ENCODE results near the gene AATF. TPM values are rescaled to one million over a fixed set of nuclear protein-coding genes. Genes with fewer than 3 reads are reported as not detected.
"Not testable (repeated sequence)": the region's sequence is repeated elsewhere in the genome, so short reads cannot be mapped to it uniquely, and the experiment has no call there.

Gene AATF
- total and polyA plus RNA-seq, 2 donors, result 33.5 to 66.3 TPM

GRCh38 chr17:37066322-37067255 lies 117.8 kb downstream of the AATF start:
- WGBS, result 60% methylated on average over 25 of the region's 25 CpGs
- DNase-seq (ENCODE audit: low read depth in 6 of 9, low spot score in 9 of 9), result no peak

GRCh38 chr17:37067555-37068111 lies 118.9 kb downstream of the AATF start:
- no peak overlapping the region for H3K27ac ChIP-seq (ENCODE audit: low read depth in 1 of 2, low read length in 1 of 2)
- DNase-seq (ENCODE audit: low read depth in 6 of 9, low spot score in 9 of 9), result no peak
- H3K36me3 ChIP-seq (ENCODE audit: control insufficient read depth in 2 of 2, insufficient read depth in 2 of 2, low read length in 1 of 2), result no peaks in the 10 kb centered on the region
- no peaks in the 10 kb centered on the region for H3K9me3 ChIP-seq (ENCODE audit: control insufficient read depth in 2 of 2, insufficient read depth in 1 of 2, low read length in 1 of 2)
- H3K27me3 ChIP-seq (ENCODE audit: control insufficient read depth in 2 of 2, insufficient read depth in 1 of 2, low read length in 1 of 2), result peaks cover 0 to 41% of the 10 kb centered on the region in 2 donors
- H3K4me1 ChIP-seq (ENCODE audit: control insufficient read depth in 2 of 2, insufficient read depth in 2 of 2, low read length in 2 of 2), result peaks cover under 1 to 31% of the 10 kb centered on the region in 2 donors
- WGBS, result 81% methylated on average over 13 of the region's 13 CpGs
- no peak overlapping the region for H3K4me3 ChIP-seq (ENCODE audit: low read length in 2 of 2)

More at GRCh38 chr17:37066322-37067255, 117.8 kb downstream of the AATF start:
- no peaks in the 10 kb centered on the region for H3K36me3 ChIP-seq (ENCODE audit: control insufficient read depth in 2 of 2, insufficient read depth in 2 of 2, low read length in 1 of 2)
- H3K9me3 ChIP-seq (ENCODE audit: control insufficient read depth in 2 of 2, insufficient read depth in 1 of 2, low read length in 1 of 2), result no peaks in the 10 kb centered on the region
- H3K27me3 ChIP-seq (ENCODE audit: control insufficient read depth in 2 of 2, insufficient read depth in 1 of 2, low read length in 1 of 2), result peaks cover 0 to 41% of the 10 kb centered on the region in 2 donors
- no peak overlapping the region for H3K4me3 ChIP-seq (ENCODE audit: low read length in 2 of 2)
- H3K27ac ChIP-seq (ENCODE audit: low read depth in 1 of 2, low read length in 1 of 2), result no peak overlapping the region
- peaks cover 6 to 39% of the 10 kb centered on the region in 2 donors for H3K4me1 ChIP-seq (ENCODE audit: control insufficient read depth in 2 of 2, insufficient read depth in 2 of 2, low read length in 2 of 2)

GRCh38 chr17:37068266-37068665 lies 119.5 kb downstream of the AATF start:
- no peak for DNase-seq (ENCODE audit: low read depth in 6 of 9, low spot score in 9 of 9)
- Histone ChIP-seq H3K4me3 (ENCODE audit: low read length in 2 of 2) (no peak overlapping the region), H3K36me3 (ENCODE audit: control insufficient read depth in 2 of 2, insufficient read depth in 2 of 2, low read length in 1 of 2) (no peaks in the 10 kb centered on the region), H3K9me3 (ENCODE audit: control insufficient read depth in 2 of 2, insufficient read depth in 1 of 2, low read length in 1 of 2) (no peaks in the 10 kb centered on the region), H3K4me1 (ENCODE audit: control insufficient read depth in 2 of 2, insufficient read depth in 2 of 2, low read length in 2 of 2) (peaks cover 0 to 28% of the 10 kb centered on the region in 2 donors), H3K27ac (ENCODE audit: low read depth in 1 of 2, low read length in 1 of 2) (no peak overlapping the region), H3K27me3 (ENCODE audit: control insufficient read depth in 2 of 2, insufficient read depth in 1 of 2, low read length in 1 of 2) (peaks cover 0 to 41% of the 10 kb centered on the region in 2 donors)
- WGBS, result 87% methylated on average over 10 of the region's 10 CpGs

GRCh38 chr17:37069087-37069486 lies 120.3 kb downstream of the AATF start:
- WGBS, result 97% methylated on average over 3 of the region's 3 CpGs
- peaks cover 0 to 26% of the 10 kb centered on the region in 2 donors for H3K4me1 ChIP-seq (ENCODE audit: control insufficient read depth in 2 of 2, insufficient read depth in 2 of 2, low read length in 2 of 2)
- no peak overlapping the region for H3K27ac ChIP-seq (ENCODE audit: low read depth in 1 of 2, low read length in 1 of 2)
- H3K36me3 ChIP-seq (ENCODE audit: control insufficient read depth in 2 of 2, insufficient read depth in 2 of 2, low read length in 1 of 2), result no peaks in the 10 kb centered on the region
- no peak overlapping the region for H3K4me3 ChIP-seq (ENCODE audit: low read length in 2 of 2)
- H3K9me3 ChIP-seq (ENCODE audit: control insufficient read depth in 2 of 2, insufficient read depth in 1 of 2, low read length in 1 of 2), result no peaks in the 10 kb centered on the region
- DNase-seq (ENCODE audit: low read depth in 6 of 9, low spot score in 9 of 9), result no peak
- H3K27me3 ChIP-seq (ENCODE audit: control insufficient read depth in 2 of 2, insufficient read depth in 1 of 2, low read length in 1 of 2), result peaks cover 0 to 41% of the 10 kb centered on the region in 2 donors

GRCh38 chr17:37073464-37073863 lies 124.7 kb downstream of the AATF start:
- not testable (repeated sequence) for H3K27ac ChIP-seq (ENCODE audit: low read depth in 1 of 2, low read length in 1 of 2); H3K36me3 ChIP-seq (ENCODE audit: control insufficient read depth in 2 of 2, insufficient read depth in 2 of 2, low read length in 1 of 2); H3K27me3 ChIP-seq (ENCODE audit: control insufficient read depth in 2 of 2, insufficient read depth in 1 of 2, low read length in 1 of 2); H3K4me1 ChIP-seq (ENCODE audit: control insufficient read depth in 2 of 2, insufficient read depth in 2 of 2, low read length in 2 of 2); H3K4me3 ChIP-seq (ENCODE audit: low read length in 2 of 2); H3K9me3 ChIP-seq (ENCODE audit: control insufficient read depth in 2 of 2, insufficient read depth in 1 of 2, low read length in 1 of 2); DNase-seq (ENCODE audit: low read depth in 6 of 9, low spot score in 9 of 9)
- WGBS, result 90% methylated on average over 3 of the region's 3 CpGs

- no peaks in the 10 kb centered on the region for H3K9me3 ChIP-seq (ENCODE audit: control insufficient read depth in 2 of 2, insufficient read depth in 1 of 2, low read length in 1 of 2)
- 99% methylated on average over 2 of the region's 2 CpGs for WGBS
- no peak overlapping the region for H3K4me3 ChIP-seq (ENCODE audit: low read length in 2 of 2)
- no peaks in the 10 kb centered on the region for H3K36me3 ChIP-seq (ENCODE audit: control insufficient read depth in 2 of 2, insufficient read depth in 2 of 2, low read length in 1 of 2)
- H3K4me1 ChIP-seq (ENCODE audit: control insufficient read depth in 2 of 2, insufficient read depth in 2 of 2, low read length in 2 of 2), result peaks cover 21 to 32% of the 10 kb centered on the region in 2 donors
- no peaks in the 10 kb centered on the region for H3K27me3 ChIP-seq (ENCODE audit: control insufficient read depth in 2 of 2, insufficient read depth in 1 of 2, low read length in 1 of 2)
- DNase-seq (ENCODE audit: low read depth in 6 of 9, low spot score in 9 of 9), result no peak
- H3K27ac ChIP-seq (ENCODE audit: low read depth in 1 of 2, low read length in 1 of 2), result no peak overlapping the region
Measured at GRCh38 chr17:37079065-37079708, 130.4 kb downstream of the AATF start.

- no peaks in the 10 kb centered on the region for H3K9me3 ChIP-seq (ENCODE audit: control insufficient read depth in 2 of 2, insufficient read depth in 1 of 2, low read length in 1 of 2)
- no peak for DNase-seq (ENCODE audit: low read depth in 6 of 9, low spot score in 9 of 9)
- WGBS, result 94% methylated on average over 1 of the region's 1 CpG
Measured at GRCh38 chr17:37079735-37080134, 131.0 kb downstream of the AATF start.

GRCh38 chr17:37081287-37081686 lies 132.5 kb downstream of the AATF start:
- H3K27ac ChIP-seq (ENCODE audit: low read depth in 1 of 2, low read length in 1 of 2), result no peak overlapping the region
- H3K4me1 ChIP-seq (ENCODE audit: control insufficient read depth in 2 of 2, insufficient read depth in 2 of 2, low read length in 2 of 2), result peaks cover 26 to 53% of the 10 kb centered on the region in 2 donors
- peaks cover 0 to 3% of the 10 kb centered on the region in 2 donors for H3K36me3 ChIP-seq (ENCODE audit: control insufficient read depth in 2 of 2, insufficient read depth in 2 of 2, low read length in 1 of 2)
- DNase-seq (ENCODE audit: low read depth in 6 of 9, low spot score in 9 of 9), result peak in 1 of 9 donors; percentile 51
- WGBS, result 79% methylated on average over 5 of the region's 5 CpGs
- H3K27me3 ChIP-seq (ENCODE audit: control insufficient read depth in 2 of 2, insufficient read depth in 1 of 2, low read length in 1 of 2), result no peaks in the 10 kb centered on the region
- no peaks in the 10 kb centered on the region for H3K9me3 ChIP-seq (ENCODE audit: control insufficient read depth in 2 of 2, insufficient read depth in 1 of 2, low read length in 1 of 2)
- H3K4me3 ChIP-seq (ENCODE audit: low read length in 2 of 2), result no peak overlapping the region

More at GRCh38 chr17:37079735-37080134, 131.0 kb downstream of the AATF start:
- Histone ChIP-seq H3K4me3 (ENCODE audit: low read length in 2 of 2) (no peak overlapping the region), H3K27ac (ENCODE audit: low read depth in 1 of 2, low read length in 1 of 2) (no peak overlapping the region), H3K27me3 (ENCODE audit: control insufficient read depth in 2 of 2, insufficient read depth in 1 of 2, low read length in 1 of 2) (no peaks in the 10 kb centered on the region), H3K36me3 (ENCODE audit: control insufficient read depth in 2 of 2, insufficient read depth in 2 of 2, low read length in 1 of 2) (peaks cover 0 to 3% of the 10 kb centered on the region in 2 donors), H3K4me1 (ENCODE audit: control insufficient read depth in 2 of 2, insufficient read depth in 2 of 2, low read length in 2 of 2) (peaks cover 26 to 38% of the 10 kb centered on the region in 2 donors)

Data from thymus (tissue), 11 donors.